GM18505 (cell line): Measurements from ENCODE around the gene A3GALT2.
"Not testable (repeated sequence)": the region's sequence is repeated elsewhere in the genome, so short reads cannot be mapped to it uniquely, and the experiment has no call there.

Source experiments
- ATAC-seq: cut with Tn5 transposase; IDR thresholded peaks from one replicate; pipeline ENCODE4 v1.9.1; 2021; ENCODE audit not compliant: unreplicated experiment
- POLR2A ChIP-seq: IDR thresholded peaks from 4 replicates; pipeline ENCODE4 v1.6.1; 2011; ENCODE audit warnings: borderline replicate concordance; ENCODE audit not compliant: insufficient read depth, insufficient read length; ENCODE audit errors: extremely low read depth

A3GALT2 gene

DNA sequence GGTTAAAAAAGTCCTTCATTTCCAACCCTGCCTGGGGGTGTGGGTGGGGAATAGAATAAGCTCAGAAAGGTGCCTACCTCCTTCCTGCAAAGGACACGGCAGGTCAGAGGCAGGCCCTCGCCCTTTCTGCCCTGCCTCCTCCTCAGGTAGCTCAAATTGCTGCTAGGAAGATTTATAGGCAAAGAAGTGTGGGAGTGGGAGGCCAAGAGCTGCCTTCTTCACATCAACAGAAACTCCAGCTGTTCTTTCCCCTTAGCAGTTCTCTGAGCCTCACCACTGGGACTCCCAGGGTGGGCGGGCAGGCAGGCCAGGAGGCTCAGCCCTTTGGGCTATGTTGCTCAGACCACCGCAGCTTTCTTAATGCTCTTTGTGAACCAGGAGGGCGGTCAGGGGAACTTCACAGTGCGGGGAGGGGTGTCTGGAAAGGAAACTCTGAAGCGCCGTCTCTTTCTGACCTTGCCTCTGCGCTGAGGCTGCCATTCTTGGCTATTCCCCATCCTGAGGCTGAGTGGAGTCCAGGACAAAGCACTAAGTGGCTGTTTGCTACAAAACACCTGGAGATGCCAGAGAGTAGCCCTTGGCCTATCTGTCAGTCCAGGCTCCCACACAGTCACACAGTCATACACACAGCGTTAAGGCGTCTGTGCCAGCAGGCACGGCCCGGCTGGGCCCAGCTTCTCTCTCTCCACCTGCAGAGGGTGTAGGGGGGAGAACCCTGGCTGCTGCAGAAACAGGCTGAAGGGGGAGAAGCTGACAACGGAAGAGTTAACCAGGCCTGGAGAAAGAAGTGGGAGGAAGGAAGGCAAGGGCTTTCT is 3.0 kb upstream of the A3GALT2 start:
- no peak for TF ChIP-seq POLR2A
- ATAC-seq: no peak

- no peak for ATAC-seq
- TF ChIP-seq POLR2A: no peak
Observed at GRCh38 chr1:33322870-33323585, 2.1 kb upstream of the A3GALT2 start.

- ATAC-seq: no peak
- no peak for TF ChIP-seq POLR2A
Observed at GRCh38 chr1:33322109-33322508, 1.2 kb upstream of the A3GALT2 start.

DNA sequence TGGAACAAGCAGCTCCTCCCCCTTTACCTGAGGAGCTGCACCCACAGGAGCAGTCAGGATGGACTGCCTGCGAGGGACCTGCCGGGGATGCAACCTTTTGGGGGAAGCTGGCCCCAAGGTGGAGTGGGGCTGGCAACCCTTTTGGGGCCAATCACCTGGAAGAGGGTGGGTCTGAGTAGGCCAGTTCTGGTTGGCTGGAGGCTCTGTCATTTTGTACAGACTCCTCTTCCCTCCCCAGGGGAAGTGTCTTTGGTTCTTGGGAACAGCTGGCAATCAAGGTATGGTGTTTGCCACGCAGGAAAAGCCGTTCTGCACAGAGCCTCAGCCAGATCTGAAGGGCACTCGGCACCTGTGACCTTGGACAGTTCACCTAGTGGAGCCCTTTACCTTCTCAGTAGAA is 280 bp upstream of the A3GALT2 start:
- TF ChIP-seq POLR2A: no peak
- no peak for ATAC-seq

DNA sequence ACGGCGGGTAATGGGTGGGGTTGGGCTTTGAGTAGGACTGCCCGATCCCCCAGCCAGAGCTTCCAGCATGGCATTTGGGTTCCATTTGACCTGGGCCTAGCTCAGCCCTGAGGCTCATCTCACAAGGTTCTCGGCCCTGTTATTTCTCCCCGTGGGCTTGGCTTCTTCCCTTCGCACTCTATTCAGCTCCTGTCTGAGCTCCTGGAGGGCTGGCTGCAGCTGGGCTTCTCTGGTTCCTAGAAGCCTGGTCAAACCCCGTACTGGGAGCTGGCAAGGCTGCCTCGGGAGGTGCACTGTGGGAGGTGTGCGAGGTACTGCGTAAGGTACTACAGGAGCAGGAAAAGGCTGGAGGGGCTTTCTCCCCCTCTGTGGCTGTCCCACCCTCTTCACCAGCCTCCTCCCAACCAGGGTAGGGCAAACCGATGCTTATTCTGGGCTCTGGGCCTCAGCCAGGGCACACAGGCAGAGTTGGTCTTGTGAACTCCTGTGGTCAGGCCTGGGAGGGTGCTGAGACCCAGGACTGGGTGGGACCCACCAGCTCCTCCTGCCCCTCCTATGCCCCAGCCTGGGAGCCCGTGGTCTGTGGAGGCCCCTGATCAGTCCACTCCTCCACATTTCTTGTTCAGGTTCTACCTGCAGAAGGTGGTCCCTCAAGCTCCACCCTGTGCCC is 814 bp downstream of the A3GALT2 start:
- TF ChIP-seq POLR2A: no peak
- no peak for ATAC-seq

DNA sequence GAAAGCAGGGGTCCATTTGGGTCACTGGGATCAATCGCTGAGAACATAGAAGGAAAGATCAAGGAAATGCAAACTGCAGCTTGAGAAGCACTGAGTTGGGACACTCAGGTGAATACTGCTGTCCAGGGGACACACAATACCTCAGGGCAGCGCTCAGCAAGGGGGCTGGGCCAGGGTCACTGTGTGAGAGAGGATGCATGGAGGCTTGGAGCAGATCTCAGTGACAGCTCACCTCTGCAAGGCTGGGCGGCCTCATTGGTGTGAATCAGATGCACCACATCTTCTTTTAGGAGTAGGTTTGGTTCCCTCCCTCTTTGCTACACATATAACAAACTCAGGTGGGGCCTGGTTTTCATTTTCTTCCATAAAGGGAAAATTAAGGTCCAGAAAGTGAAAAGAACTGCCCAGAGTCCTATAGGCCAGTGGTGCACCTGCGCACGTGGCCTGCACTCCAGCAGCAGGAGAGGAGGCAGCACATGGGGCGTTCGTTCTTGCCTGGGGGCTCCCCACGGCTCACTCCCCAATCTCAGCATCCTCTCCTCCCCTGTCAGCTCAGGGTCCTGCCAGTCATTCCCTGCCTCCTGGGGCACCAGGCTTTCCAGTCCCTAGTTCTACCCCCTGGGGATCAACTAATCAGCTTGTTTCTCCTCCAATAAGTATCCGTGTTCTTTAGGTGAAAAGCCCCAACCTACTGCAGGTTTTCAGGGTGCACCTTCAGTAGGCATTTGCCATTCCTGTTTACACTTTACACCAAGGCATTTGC is 1.5 kb downstream of the A3GALT2 start:
- TF ChIP-seq POLR2A: no peak

DNA sequence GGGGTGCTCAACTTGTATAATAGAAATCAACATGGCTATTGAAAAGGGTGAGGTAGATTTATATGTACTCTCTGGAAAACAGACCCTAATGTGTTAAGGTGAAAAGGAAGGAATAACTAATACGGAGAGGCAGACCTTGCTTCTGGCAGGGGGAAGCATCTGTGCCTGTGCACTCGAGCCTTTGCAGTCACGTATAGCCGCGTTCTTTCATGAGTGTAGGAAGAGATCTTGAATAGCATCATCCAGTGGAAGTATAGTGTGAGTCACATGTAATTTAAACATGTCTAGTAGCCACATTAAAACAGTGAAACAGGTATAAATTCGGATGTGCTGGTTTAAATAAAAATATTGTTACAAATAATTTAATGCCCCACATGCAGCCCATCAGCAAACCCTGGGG is 3.0 kb downstream of the A3GALT2 start:
- no peak for ATAC-seq
- no peak for TF ChIP-seq POLR2A

More for the DNA sequence above, 1.5 kb downstream of the A3GALT2 start:
- ATAC-seq: no peak

DNA sequence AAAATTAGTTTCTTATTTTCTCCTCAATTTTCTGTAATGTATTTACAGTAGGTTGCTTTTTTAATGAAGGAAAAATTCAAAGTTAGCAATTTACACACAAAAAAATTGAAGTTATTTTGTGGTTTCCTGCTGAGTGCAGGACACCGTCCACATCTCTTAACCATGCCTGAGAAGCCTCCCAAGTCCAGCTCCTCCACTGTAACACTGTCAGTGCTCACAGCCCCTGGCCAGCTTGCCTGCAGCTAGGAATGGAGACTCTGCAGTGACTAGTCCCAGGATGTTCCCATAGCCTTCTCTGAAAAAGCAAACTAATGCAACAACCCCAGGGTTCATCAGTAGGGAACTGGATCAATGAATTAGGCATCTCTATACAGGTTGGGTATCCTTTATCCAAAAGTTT is 3.5 kb downstream of the A3GALT2 start:
- no peak for ATAC-seq
- no peak for TF ChIP-seq POLR2A

GRCh38 chr1:33316601-33317000 is 4.3 kb downstream of the A3GALT2 start:
- no peak for ATAC-seq
- TF ChIP-seq POLR2A: no peak

DNA sequence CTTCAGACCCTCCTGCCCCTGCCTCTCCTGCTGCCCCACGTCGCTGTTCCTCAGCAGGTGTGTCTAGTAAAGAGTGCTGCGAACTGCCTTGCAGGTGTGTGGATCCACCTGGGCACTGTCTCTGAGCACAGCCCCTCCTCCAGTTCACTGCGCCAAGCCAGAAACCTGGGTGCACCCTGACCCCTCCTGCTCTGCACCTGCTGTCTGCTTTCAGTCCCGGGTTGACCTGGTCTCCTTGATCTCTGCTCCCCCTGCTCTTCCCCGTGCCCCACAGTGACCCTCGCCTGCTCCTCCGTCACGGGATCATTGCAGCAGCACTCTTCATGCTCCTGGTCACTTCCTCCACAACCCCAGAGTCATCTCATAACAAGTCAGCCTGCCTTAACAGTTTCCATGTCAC is 6.5 kb downstream of the A3GALT2 start:
- no peak for TF ChIP-seq POLR2A
- no peak for ATAC-seq

DNA sequence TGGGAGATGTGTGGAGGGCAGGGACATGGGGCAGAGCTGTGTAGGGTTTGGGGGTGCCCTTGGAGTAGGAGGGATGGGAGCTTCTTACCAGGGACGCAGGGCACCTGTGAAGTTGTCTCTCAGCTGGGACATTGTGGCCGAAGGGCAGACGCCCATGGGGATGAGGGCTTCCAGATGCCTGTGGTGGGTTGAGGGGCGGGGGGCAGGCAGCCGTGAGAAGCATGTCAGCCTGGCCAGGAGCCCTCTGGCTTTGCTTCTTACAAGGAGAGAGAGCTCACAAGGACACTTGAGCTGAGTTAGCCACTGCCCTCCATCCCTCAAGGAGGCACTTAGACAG is 8.5 kb downstream of the A3GALT2 start:
- ATAC-seq: no peak
- no peak for TF ChIP-seq POLR2A

GRCh38 chr1:33311706-33312412 is 9.0 kb downstream of the A3GALT2 start:
- no peak for TF ChIP-seq POLR2A
- ATAC-seq: no peak

DNA sequence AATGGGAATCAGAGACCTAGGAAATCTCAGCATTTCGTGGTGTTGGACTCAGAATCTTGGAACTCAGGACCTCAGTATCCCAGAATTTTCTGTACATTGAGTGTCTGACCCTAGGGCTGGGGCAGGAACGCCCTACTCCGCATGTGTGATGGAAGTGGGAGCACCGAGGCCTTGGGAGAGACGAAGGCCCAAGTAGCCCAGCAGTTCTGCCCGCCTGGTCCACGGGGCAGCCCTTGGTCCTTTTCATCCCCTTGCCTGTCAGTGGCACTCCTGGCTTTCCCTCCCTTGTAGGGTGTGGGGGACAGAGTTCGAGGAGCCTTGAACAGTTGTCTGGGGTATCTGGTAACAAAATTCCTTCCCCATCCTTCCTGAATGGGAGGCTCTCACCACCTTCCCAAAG is 10.2 kb downstream of the A3GALT2 start:
- no peak for ATAC-seq
- TF ChIP-seq POLR2A: no peak

- not testable (repeated sequence) for ATAC-seq
Observed at GRCh38 chr1:33309351-33309750, 11.5 kb downstream of the A3GALT2 start.

- no peak for ATAC-seq
- TF ChIP-seq POLR2A: no peak
Observed at GRCh38 chr1:33307494-33307864, 13.4 kb downstream of the A3GALT2 start.
